Head of caudate nucleus (tissue), 42 donors: ENCODE results near the gene LIMD2.

Experiments
- DNase-seq, 42 donors: peaks; one replicate each; pipeline versions ENCODE4 v3.0.0 to v3.0.0-alpha.2; 2020 to 2021; ENCODE audit warnings: mixed read lengths in 7 of 42
- intact Hi-C: fragments of 100-400 bp; cut with DNase I; formaldehyde crosslinking; loops from one replicate; pipeline ENCODE4 v1.15.0; 2022

Gene LIMD2

GRCh38 chr17:63649813-63650212 lies 50.1 kb downstream of the LIMD2 start:
- intact Hi-C loops: no loop called here
- DNase-seq: peak in 12 of 42 donors; percentile 9 to 53 (median 20)

GRCh38 chr17:63647936-63648335 lies 52.0 kb downstream of the LIMD2 start:
- intact Hi-C loops: no loop called here
- no peak for DNase-seq

- DNase-seq: no peak
- intact Hi-C loops: no loop called here
Observed at GRCh38 chr17:63647065-63647725, 52.7 kb downstream of the LIMD2 start.

- intact Hi-C loops: no loop called here
- DNase-seq: no peak
Observed at GRCh38 chr17:63646488-63646806, 53.5 kb downstream of the LIMD2 start.
